GM12873 (cell line): ENCODE results near the gene LARGE2.

ENCODE experiments used
- TF ChIP-seq, protein P1 (sequence below): IDR thresholded peaks from 2 replicates; pipeline ENCODE4 v1.5.1; 2012; ENCODE audit warnings: low read depth, mild to moderate bottlenecking, moderate library complexity, low read length, control low read depth; ENCODE audit not compliant: insufficient read depth; ENCODE audit errors: missing control alignments

The LARGE2 gene

DNA sequence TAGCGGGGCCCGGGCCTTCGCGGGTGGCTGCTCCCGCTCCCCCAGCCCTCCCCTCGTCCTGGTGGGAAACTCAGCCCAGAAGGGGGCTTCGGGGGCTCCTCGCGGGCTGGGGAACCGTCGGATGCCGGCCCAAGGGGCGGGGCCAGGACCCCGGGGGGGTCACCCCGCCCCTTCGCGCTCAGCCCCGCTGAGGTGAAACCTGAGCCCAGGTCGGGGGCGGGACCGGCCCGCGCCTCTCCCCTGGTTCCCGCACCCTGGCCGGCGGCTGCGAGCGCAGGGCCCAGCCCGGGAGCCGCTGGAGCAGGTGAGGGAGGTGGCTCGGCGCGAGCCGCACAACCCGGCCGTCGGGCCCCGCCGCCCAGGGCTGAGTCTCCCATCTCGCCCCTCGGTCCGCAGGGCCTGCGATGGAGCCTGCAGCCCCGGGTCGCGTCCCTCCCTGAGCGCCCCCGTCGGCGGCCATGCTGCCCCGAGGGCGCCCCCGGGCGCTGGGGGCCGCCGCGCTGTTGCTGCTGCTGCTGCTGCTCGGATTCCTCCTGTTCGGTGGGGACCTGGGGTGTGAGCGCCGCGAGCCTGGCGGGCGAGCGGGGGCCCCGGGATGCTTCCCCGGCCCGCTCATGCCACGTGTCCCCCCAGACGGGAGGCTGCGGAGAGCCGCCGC, at the start of gene LARGE2:
LARGE2 (plus strand) TSS at position 232 of the 658 bp plus-strand sequence; CDS start at position 459, 227 bp downstream.
- TF ChIP-seq, protein P1, sequence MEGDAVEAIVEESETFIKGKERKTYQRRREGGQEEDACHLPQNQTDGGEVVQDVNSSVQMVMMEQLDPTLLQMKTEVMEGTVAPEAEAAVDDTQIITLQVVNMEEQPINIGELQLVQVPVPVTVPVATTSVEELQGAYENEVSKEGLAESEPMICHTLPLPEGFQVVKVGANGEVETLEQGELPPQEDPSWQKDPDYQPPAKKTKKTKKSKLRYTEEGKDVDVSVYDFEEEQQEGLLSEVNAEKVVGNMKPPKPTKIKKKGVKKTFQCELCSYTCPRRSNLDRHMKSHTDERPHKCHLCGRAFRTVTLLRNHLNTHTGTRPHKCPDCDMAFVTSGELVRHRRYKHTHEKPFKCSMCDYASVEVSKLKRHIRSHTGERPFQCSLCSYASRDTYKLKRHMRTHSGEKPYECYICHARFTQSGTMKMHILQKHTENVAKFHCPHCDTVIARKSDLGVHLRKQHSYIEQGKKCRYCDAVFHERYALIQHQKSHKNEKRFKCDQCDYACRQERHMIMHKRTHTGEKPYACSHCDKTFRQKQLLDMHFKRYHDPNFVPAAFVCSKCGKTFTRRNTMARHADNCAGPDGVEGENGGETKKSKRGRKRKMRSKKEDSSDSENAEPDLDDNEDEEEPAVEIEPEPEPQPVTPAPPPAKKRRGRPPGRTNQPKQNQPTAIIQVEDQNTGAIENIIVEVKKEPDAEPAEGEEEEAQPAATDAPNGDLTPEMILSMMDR, result no peak

DNA sequence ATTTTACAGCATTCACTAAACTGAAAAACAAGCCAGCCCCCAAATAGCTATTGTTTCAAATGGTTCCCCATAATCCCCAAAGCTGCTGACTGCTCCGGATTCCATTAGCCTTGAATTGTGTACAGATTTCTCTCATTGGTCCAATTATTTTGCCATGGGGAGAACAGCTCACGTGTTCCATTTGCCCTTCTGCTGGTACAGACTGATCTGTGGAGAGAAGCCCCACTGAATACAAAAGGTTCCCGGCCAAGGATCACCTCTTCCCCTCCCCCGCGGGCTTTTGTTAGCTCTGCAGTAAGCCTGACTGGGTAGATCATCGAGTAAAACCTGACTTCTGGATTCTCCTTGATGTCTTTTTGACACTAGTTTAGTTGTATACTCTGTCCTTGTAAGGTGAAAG, 46.1 kb upstream of the LARGE2 start:
- TF ChIP-seq, protein P1, result no peak

DNA sequence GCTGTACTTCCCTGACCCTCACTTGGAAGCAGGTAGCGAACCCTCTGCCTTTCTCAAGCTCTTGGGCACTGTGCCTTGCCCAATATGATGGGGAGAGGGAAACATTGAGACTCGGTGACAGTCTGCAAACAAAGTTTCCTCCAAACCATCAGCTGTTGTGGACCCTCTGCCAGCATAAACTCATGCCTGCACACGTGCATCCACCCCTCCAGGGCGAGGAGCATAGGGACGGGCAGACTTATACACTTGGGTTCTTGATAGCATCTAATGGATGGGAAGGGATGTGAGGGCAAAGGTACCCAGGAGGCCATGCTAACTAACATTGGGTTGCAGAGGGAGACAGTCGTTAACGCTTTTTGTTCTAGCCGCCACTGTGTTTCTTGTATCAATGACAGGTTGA, 45.2 kb upstream of the LARGE2 start:
- TF ChIP-seq, protein P1, result no peak

DNA sequence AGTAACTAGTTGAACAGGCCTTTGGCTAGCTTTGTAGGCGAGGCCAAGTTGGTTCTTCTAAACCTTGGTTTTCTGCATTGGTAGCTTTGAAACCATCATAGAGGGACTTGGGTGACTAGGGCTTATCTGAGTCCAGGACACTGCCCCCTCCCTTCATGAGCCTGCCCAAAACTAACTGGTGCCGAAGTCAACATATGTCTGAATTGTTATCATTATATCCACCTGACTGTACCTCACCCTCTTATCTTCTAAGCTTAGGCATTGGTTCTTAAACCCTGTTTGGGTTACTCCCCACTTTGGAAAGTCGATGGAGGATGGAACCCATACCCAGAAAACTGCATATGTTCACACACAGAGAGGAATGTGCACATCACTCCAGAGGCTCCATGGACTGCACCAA, 44.6 kb upstream of the LARGE2 start:
- TF ChIP-seq, protein P1, result no peak

DNA sequence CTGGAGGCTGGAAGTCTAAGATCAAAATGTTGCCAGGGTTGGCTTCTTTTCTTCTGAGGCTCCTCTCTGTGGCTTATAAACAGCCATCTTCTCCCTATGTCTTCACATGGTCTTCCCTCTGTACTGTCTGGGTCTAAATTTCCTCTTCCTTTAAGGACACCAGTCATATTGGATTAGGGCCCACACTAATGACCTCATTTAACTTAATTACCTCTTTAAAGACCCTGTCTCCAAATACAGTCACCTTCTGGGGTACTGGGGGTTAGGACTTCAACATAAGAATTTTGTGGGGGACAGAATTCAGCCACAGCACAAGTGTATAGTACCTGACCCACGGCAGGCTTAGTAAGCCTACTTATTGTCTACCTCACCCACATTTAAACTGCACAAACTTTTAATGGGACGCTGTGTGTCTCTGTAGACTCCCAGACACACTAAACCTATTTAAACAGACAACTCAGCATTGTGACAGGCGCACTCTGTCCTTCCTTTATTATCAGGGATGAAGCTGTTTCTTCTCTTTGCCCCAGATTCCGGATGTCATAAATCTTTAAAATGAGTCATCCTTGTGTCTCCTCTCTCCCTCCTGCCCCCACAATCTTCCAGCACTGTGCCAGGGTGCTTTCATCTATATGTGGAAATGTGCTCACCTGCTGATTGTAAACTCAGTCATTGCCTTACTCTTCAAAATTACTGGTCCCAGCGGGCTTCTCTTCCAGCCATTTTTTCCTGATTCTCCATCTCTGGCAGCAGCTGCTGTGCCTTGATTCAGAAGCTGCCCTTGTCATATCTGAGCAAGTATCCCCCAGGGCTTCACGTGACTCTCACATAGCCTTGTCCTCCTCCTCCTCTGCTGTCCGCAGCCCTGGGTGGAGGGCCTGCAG, 42.4 kb upstream of the LARGE2 start:
- TF ChIP-seq, protein P1, result no peak

DNA sequence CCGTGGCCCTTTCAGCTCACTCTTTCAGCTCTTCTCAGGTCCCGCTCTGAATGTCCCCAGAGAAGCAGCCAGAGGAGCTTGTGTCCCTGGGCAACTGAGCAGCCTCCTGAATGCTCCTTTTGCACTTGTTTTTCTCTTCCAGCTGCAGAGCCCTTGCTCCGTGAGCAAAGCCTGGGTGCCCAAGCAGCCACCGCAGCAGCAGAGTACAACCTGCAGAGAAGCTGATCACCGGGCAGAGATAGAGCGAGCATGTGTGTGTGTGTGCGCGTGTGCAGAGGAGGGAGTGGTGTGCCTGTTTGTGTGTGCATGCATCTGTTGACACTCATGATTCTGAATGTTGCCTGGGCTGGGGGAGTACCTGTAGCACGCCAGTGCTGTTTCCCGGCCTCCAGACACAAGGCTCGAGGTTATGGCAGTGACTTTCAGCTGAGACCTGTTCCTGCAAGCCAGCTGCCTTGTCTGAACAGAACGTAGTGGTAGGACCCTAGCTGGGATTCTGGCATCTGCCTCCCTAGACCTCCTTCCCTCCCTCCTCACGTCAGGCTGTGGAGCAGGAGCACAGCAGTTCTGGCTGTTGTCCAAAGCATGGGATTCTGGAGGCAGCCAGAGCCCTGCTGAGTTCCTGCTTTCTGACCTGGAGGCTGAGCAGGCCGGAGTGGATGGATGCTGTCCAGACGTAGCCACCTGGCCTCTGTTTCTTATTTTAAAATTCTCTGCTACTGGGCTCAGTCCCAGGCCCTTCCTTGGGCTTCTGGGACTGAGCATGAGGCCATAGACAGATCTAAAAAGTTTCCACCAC, 41.5 kb upstream of the LARGE2 start:
- TF ChIP-seq, protein P1, result no peak
